ENCODE measurements around the gene ZNF814.
"Not testable (repeated sequence)": the region's sequence is repeated elsewhere in the genome, so short reads cannot be mapped to it uniquely, and the experiment has no call there.

ZNF814 gene

DNA sequence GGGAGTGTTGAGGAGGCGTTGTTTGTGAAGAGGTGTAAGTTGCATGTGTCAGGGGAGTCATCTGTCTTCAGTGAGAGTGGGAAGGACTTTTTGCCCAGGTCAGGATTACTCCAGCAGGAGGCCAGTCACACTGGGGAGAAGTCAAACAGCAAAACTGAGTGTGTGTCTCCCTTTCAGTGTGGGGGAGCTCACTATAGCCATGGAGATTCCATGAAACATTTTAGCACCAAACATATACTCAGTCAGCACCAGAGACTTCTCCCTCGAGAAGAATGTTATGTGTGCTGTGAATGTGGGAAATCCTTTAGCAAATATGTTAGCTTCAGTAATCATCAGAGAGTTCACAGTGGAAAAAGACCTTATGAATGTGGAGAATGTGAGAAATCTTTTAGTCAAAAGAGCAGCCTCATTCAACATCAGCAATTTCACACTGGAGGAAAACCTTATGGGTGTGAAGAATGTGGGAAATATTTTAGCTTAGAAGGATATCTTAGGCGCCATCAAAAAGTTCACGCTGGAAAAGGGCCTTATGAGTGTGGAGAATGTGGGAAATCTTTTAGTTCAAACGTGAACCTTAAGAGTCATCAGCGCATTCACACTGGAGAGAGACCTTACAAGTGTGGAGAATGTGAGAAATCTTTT is 47.6 kb downstream of the ZNF814 start:
- FAIRE-seq, result no peak
- TF ChIP-seq POLR2A (IDR thresholded peaks at IDR 0.05; ENCODE audit: low read depth, low read length), result no peak
- no peak for DNase-seq (ENCODE audit: insufficient read length, low spot score)

DNA sequence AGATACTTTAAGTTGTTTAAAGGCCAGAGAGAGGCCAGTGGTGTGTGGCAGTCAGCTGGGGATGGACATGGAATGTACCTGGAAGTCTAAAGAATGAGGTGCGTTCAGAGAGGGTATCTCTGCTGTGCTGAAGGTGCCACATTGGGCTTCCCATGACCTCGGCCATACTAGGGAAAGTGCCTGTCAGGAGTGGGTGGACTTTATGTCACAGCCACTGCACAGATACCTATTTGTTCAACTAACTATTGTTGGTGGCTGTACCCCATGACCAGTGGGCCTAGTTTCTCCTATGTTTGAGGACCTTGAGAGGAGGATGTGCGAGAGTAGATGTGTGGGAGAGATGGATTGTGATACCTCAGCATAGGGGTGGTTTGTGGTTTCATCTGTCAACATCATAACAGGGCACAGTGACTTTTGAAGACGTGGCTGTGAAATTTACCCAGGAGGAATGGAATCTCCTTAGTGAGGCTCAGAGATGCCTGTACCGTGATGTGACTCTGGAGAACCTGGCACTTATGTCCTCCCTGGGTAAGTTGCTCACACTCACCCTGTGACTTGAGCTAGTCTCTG is 50.1 kb downstream of the ZNF814 start:
- FAIRE-seq; DNase-seq (ENCODE audit: insufficient read length, low spot score): not testable (repeated sequence)

DNA sequence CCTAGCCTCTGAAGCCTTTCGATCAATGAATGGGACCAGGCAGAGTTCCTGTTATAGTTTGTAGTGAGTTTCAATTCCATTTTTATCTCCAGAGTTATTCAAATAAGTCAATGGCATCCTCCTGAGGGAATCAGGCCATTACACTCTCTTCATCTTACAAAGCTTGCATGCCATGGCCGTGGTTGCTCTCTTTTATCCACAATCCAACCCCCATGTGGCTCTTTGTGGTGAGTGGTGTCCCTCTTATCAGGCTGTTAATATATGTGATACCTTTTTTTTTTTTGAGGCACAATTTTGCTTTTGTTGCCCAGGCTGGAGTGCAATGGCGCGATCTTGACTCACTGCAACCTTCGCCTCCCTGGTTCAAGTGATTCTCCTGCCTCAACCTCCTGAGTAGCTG is 51.8 kb downstream of the ZNF814 start:
- not testable (repeated sequence) for FAIRE-seq; DNase-seq (ENCODE audit: insufficient read length, low spot score)

DNA sequence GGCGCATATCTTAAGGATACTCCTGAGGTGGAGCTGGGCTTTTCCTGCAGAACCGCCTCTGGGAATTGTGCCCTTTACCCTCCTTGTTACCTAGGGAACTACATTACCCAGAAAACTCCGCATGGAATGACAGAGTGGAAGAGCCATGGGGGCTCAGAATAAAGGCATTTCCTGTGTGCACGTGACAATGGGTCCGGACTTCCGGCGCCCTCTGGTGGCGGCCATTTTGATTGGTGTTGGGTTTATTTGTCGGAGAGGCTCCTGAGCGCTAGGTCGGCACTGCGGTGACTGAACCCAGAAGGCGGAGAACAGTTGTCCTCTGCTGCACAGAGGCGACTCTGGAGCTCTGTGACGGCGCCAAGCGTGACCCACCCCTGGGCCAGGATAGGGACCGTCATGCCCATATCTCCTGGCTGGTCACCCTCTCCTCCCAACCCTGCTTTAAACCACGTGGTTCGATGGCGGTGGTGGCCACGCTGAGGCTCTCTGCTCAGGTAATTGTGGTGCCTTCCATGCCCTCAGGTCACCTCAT is 58.7 kb downstream of the ZNF814 start, which contains the start of gene ZNF587B:
Gene ZNF587B (plus strand): TSS at position 229 of the 532 bp plus-strand sequence. CDS start 230 bp downstream, at position 459.
- FAIRE-seq (no peak), DNase-seq (ENCODE audit: insufficient read length, low spot score) (no peak)
- TF ChIP-seq POLR2A (IDR thresholded peaks at IDR 0.05; ENCODE audit: low read depth, low read length), result no peak

DNA sequence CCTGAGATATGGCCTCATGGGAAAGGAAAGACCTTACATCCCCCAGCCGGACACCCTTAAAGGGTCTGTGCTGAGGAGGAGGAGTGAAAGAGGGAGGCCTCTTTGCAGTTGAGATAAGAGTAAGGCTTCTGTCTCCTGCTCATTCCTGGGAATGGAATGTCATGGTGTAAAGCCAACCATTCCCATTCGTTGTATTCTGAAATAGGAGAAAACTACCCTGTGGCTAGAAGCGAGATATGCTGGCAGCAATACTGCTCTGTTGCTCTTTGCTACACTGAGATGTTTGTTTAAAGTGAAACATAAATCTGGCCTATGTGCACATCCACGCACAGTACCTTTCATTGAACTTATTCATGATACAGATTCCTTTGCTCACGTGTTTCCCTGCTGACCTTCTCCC is 59.5 kb downstream of the ZNF814 start:
- FAIRE-seq (no peak), DNase-seq (ENCODE audit: insufficient read length, low spot score) (no peak)
- TF ChIP-seq POLR2A (IDR thresholded peaks at IDR 0.05; ENCODE audit: low read depth, low read length), result no peak

DNA sequence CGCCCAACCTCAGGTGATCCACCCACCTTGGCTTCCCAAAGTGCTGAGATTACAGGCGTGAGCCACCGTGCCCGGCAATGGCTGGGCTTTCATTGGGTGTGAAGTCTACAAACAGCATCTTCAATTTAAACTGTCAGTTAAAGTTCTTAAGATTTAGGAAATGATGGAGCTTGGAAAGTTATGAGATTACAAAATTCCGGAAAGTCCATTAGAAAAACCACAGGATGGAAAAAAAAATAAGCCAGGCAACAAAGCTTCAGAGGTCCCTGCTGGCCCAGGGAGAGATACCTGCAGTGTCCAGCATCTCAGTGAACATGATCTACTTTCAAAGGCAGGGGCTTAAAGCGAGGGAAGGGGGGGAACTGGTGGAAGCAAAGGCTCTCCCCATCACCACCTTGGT is 63.3 kb downstream of the ZNF814 start:
- FAIRE-seq (no peak), DNase-seq (ENCODE audit: insufficient read length, low spot score) (no peak)
- TF ChIP-seq POLR2A (IDR thresholded peaks at IDR 0.05; ENCODE audit: low read depth, low read length), result no peak

DNA sequence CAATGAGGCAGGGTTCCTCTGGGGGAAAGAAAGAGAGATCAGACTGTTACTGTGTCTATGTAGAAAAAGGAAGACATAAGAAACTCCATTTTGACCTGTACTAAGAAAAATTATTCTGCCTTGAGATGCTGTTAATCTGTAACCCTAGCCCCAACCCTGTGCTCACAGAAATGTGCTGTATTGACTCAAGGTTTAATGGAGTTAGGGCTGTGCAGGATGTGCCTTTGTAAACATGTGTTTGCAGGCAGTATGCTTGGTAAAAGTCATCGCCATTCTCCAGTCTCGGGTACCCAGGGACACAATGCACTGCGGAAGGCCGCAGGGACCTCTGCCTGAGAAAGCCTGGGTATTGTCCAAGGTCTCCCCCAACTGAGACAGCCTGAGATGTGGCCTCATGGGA is 65.2 kb downstream of the ZNF814 start:
- not testable (repeated sequence) for DNase-seq (ENCODE audit: insufficient read length, low spot score); FAIRE-seq

DNA sequence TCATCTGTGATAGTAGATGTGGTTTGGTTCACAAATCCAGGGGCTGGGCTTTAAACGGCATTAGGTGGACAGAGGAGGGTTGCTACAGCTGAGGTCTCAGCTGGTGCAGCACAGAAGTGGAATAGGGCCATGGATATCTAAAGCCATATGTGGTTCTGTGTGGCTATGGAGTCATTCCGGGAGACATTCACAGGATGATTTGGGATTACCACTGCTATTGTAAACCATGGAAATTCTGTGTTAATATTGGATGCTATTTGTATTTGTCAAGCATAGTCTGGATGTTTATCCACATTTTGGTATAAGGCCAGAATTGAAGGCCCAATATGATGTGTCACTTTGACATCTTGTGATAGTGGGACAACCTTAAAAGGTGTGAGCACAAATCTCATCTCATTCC is 65.7 kb downstream of the ZNF814 start:
- FAIRE-seq; DNase-seq (ENCODE audit: insufficient read length, low spot score): not testable (repeated sequence)

DNA sequence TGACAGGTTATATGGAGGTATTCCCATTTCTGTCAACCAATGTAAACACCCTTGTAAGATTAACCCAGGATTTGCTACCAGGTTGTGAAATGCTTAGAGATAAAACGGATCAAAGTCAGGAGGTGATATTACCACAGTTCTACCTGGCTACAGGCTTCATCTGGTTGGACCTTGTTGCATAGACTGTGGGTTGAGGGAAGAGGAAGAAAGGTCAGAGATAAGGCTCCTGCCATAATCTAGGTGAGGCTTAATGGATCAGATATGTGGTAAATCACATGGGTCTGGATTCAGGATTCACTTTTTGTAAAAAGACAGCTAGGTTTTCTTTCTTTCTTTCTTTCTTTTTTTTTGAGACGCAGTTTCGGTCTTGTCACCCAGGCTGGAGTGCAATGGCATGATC is 67.3 kb downstream of the ZNF814 start:
- FAIRE-seq; DNase-seq (ENCODE audit: insufficient read length, low spot score): not testable (repeated sequence)

DNA sequence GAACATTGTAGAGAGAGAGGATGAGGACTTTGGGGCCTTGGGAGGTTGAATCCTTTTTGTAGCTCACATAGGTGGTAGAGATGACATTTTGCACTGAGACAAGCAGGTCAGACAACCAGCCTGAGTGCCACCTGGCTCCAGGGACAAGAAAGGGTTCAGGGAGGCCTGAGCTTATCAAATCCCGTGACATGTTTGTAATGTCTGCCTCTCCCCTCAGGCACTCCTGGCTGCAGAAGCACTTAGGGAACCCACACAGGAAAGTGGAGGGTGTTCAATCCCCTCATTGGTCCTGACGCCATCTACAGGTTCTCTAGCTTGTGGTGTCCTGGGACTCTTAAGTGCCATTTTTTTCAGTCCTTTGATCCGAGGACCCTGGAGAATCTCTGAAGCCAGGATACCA is 67.7 kb downstream of the ZNF814 start:
- not testable (repeated sequence) for DNase-seq (ENCODE audit: insufficient read length, low spot score); FAIRE-seq

DNA sequence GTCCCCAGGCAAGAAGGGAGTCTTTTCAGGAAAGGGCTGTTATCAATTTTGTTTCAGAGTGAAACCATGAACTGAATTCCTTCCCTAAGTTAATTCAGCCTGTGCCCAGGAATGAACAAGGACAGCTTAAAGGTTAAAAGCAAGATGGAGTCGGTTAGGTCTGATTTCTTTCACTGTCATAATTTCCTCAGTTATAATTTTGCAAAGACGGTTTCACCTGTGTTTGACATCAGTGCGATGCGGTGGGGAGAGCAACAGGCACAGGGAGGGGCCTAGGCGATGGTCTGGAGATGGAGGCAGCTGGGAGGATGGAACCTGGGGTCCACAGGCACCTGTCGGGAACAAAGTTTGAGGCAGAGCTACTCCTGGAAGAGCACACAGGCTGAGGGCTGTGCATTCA is 68.2 kb downstream of the ZNF814 start:
- FAIRE-seq, result no peak
- DNase-seq (ENCODE audit: insufficient read length, low spot score), result no peak
- TF ChIP-seq POLR2A (IDR thresholded peaks at IDR 0.05; ENCODE audit: low read depth, low read length), result no peak

DNA sequence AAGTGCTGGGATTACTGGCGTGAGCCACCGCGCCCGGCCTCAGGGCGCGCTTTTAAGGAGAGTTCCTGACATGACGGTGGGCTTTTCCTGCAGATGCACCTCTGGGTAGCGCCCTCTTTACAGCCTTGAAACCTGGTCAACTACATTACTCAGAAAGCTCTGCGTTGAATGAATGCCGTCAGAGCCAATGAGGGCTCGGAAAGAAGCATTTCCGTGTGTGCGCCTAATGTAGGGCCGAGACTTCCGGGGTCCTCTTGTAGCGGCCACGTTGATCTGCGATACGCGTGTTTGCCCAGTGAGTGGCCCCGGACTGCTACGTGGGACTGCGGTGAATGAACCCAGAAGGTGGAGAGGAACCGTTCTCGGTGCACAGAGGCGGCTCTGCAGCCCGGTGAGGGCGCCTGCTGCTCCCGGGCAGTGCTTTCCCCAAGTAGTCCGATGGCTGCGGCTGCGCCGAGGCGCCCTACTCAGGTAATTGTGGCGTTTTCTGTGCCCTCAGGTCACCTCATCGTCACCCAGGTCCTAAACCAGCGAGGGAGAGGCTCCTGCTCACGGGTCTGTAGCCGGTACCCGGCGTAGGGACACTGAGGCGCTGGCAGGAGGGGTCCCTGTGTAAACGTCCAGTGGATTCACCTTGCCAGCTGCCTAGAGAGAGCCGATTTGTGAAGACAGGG is 69.2 kb downstream of the ZNF814 start:
- no peak for FAIRE-seq

DNA sequence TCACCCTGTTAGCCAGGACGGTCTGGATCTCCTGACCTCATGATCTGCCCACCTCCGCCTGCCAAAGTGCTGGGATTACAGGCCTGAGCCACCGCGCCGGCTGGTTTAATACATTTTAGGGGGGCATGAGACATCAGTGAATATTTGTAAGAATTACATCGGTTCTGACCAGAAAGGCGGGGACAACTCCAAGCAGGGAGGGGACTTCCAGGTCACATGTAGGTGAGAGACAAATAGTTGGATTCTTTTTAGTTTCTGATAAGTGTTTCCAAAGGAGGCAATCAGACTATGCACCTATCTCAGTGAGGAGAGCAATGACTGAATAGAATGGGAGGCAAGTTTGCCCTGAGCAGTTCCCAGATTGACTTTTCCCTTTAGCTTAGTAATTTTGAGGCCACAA is 70.5 kb downstream of the ZNF814 start:
- DNase-seq (ENCODE audit: insufficient read length, low spot score) (no peak), FAIRE-seq (no peak)
- TF ChIP-seq POLR2A (IDR thresholded peaks at IDR 0.05; ENCODE audit: low read depth, low read length), result no peak

More for the DNA sequence above, 69.2 kb downstream of the ZNF814 start:
- peak; percentile 98 for DNase-seq (ENCODE audit: insufficient read length, low spot score)
- TF ChIP-seq POLR2A (IDR thresholded peaks at IDR 0.05; ENCODE audit: low read depth, low read length), result peak; percentile 92

DNA sequence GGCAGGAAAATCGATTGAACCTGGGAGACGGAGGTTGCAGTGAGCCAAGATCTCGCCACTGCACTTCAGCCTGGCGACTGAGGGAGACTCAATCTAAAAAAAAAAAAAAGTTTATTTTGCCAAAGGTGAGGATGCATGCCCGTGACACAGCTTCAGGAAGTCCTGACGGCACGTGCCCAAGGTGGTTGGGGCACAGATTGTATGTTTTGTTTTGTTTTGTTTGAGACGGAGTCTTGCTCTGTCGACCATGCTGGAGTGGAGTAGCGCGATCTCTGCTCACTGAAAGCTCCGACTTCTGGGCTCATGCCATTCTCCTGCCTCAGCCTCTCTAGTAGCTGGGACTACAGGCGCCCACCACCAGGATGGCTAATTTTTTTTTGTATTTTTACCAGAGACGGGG is 70.9 kb downstream of the ZNF814 start:
- FAIRE-seq (no peak), DNase-seq (ENCODE audit: insufficient read length, low spot score) (no peak)
- TF ChIP-seq POLR2A (IDR thresholded peaks at IDR 0.05; ENCODE audit: low read depth, low read length), result no peak

DNA sequence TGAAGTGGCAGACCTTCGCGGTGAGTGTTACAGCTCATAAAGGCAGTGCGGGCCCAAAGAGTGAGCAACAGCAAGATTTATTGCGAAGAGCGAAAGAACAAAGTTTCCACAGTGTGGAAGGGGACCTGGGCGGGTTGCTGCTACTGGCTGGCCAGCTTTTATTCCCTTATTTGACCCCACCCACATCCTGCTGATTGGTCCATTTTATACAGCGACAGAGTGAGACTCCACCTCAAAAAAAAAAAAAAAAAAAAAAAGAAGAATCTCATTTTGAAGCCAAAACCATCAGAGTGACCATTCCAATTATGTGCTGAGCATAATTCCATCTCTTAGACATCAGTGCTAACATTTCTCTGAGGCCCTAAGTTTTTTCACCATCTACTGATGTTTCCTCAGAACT is 72.2 kb downstream of the ZNF814 start:
- no peak for FAIRE-seq
- no peak for TF ChIP-seq POLR2A (IDR thresholded peaks at IDR 0.05; ENCODE audit: low read depth, low read length)
- no peak for DNase-seq (ENCODE audit: insufficient read length, low spot score)
